HCT116 (cell line): ENCODE data around the gene FCN1. TPM values are rescaled to one million over a fixed set of nuclear protein-coding genes. Genes with fewer than 3 reads are reported as not detected.

Experiments
- ATAC-seq: fragments of 200-7000 bp; cut with Tn5 transposase; 2 replicates; pipeline ENCODE4 v1.9.1; 2020; ENCODE audit warnings: mild to moderate bottlenecking, moderate library complexity
- BruUV-seq: library from RNA; stranded (reverse); fragments of 400-500 nt; replicated peaks from 2 replicates; lab custom pipeline; 2021; lab: Mats Ljungman, UMichigan
- CTCF ChIA-PET: fragments of 300-600 bp; sonication (Branson Sonifier 250); formaldehyde crosslinking; loops from one replicate; lab custom pipeline; 2021; ENCODE audit warnings: antibody characterized with exemption; lab: Charles Lee
- POLR2A ChIA-PET: fragments of 300-600, 350-600 bp; sonication (Branson Sonifier 250); formaldehyde crosslinking; loops from one replicate; lab custom pipeline; 2021; ENCODE audit warnings: antibody characterized with exemption; lab: Charles Lee
- RAD21 ChIA-PET, 2 experiments: fragments of 300-600 bp; sonication (Branson Sonifier 250); formaldehyde crosslinking; loops; one replicate each; lab custom pipeline; 2023; ENCODE audit warnings: low total read pairs in 2 of 2; ENCODE audit not compliant: uncharacterized antibody in 2 of 2, unreplicated experiment in 2 of 2, low non-redundant PET in 1 of 2; lab: Charles Lee
- DNase-seq: peaks from one replicate; pipeline ENCODE4 v3.0.0-alpha.2; 2010; ENCODE audit warnings: low read depth, low spot score
- H2AFZ ChIP-seq: fragments of 200-600 bp; shearing (Covaris generic), sonication (generic); 2 replicates; pipeline ENCODE4 v1.6.1; 2017; ENCODE audit warnings: low read depth, mixed run types, mixed read lengths, antibody characterized with exemption, low read length; ENCODE audit not compliant: poor library complexity, severe bottlenecking
- H3K27ac ChIP-seq: 2 replicates; pipeline ENCODE4 v1.5.1; 2012; ENCODE audit warnings: low read depth, low read length
- H3K27me3 ChIP-seq: fragments of 200-600 bp; sonication (generic); 2 replicates; pipeline ENCODE4 v1.6.1; 2016; ENCODE audit warnings: mixed run types, low read length, mixed read lengths; ENCODE audit not compliant: insufficient read depth
- H3K36me3 ChIP-seq, 2 experiments: fragments of 200-500 bp in 1 of 2; fragments of 200-600 bp in 1 of 2; sonication (Bioruptor generic) in 1 of 2; sonication (generic) in 1 of 2; 2 replicates each; pipeline versions ENCODE4 v1.5.1 to v1.6.1; 2014 to 2016; ENCODE audit warnings: low read length in 2 of 2, inconsistent platforms in 1 of 2, mixed read lengths in 1 of 2, mixed run types in 1 of 2; ENCODE audit not compliant: insufficient read depth in 2 of 2, control insufficient read depth in 1 of 2
- H3K4me1 ChIP-seq, 2 experiments: fragments of 200-600 bp in 1 of 2; sonication (generic) in 1 of 2; 2 replicates each; pipeline versions ENCODE4 v1.5.1 to v1.6.1; 2012 to 2017; ENCODE audit warnings: low read length in 2 of 2, inconsistent platforms in 1 of 2, mild to moderate bottlenecking in 1 of 2, mixed read lengths in 1 of 2, mixed run types in 1 of 2, moderate library complexity in 1 of 2; ENCODE audit not compliant: insufficient read depth in 2 of 2, control insufficient read depth in 1 of 2
- H3K4me2 ChIP-seq: fragments of 200-600 bp; sonication (generic); 2 replicates; pipeline ENCODE4 v1.6.1; 2017; ENCODE audit warnings: mixed run types, low read length, mixed read lengths
- H3K4me3 ChIP-seq, 2 experiments: fragments of 200-600 bp in 1 of 2; sonication (generic) in 1 of 2; replicated peaks in 1 of 2; 2 replicates each; pipeline ENCODE4 v1.5.1; 2011 to 2016; ENCODE audit warnings: low read length in 2 of 2, control low read depth in 1 of 2, low read depth in 1 of 2, mild to moderate bottlenecking in 1 of 2, mixed read lengths in 1 of 2, mixed run types in 1 of 2
- H3K79me2 ChIP-seq: fragments of 200-600 bp; sonication (generic); 2 replicates; pipeline ENCODE4 v1.6.1; 2017; ENCODE audit warnings: mild to moderate bottlenecking, mixed run types, low read length, moderate library complexity, mixed read lengths; ENCODE audit not compliant: insufficient read depth
- H3K9ac ChIP-seq: fragments of 200-600 bp; sonication (generic); 2 replicates; pipeline ENCODE4 v1.6.1; 2016; ENCODE audit warnings: low read length, mixed read lengths
- H3K9me2 ChIP-seq: fragments of 200-600 bp; sonication (generic), shearing (Covaris generic); 2 replicates; pipeline ENCODE4 v1.6.1; 2017; ENCODE audit warnings: mixed run types, mild to moderate bottlenecking, moderate library complexity; ENCODE audit not compliant: insufficient read depth
- H3K9me3 ChIP-seq, 2 experiments: fragments of 200-500 bp in 1 of 2; fragments of 200-600 bp in 1 of 2; sonication (Bioruptor generic) in 1 of 2; sonication (generic) in 1 of 2; 2 replicates each; pipeline ENCODE4 v1.6.1; 2014 to 2017; ENCODE audit warnings: low read length in 2 of 2, mixed read lengths in 2 of 2, inconsistent platforms in 1 of 2, low read depth in 1 of 2, mild to moderate bottlenecking in 1 of 2, mixed run types in 1 of 2, moderate library complexity in 1 of 2; ENCODE audit not compliant: control insufficient read depth in 1 of 2, insufficient read depth in 1 of 2
- H4K20me1 ChIP-seq: fragments of 200-600 bp; sonication (generic), shearing (Covaris generic); 2 replicates; pipeline ENCODE4 v1.6.1; 2017; ENCODE audit warnings: mixed run types, mild to moderate bottlenecking, moderate library complexity; ENCODE audit not compliant: insufficient read depth
- CBX3 ChIP-seq: IDR thresholded peaks from 2 replicates; pipeline ENCODE4 v1.6.1; 2012; ENCODE audit warnings: low read depth
- CEBPB ChIP-seq: IDR thresholded peaks from 2 replicates; pipeline ENCODE4 v1.6.1; 2012; ENCODE audit warnings: low read depth
- ELF1 ChIP-seq: IDR thresholded peaks from 2 replicates; pipeline ENCODE4 v1.6.1; 2012; ENCODE audit warnings: low read depth, borderline replicate concordance
- EZH2 ChIP-seq: fragments of 200-600 bp; sonication (generic); IDR thresholded peaks from 2 replicates; pipeline ENCODE4 v1.6.1; 2017; ENCODE audit warnings: antibody characterized with exemption, mixed run types
- JUND ChIP-seq: IDR thresholded peaks from 2 replicates; pipeline ENCODE4 v1.6.1; 2012
- POLR2A ChIP-seq: IDR thresholded peaks from 2 replicates; pipeline ENCODE4 v1.7.0; 2011; ENCODE audit warnings: borderline replicate concordance; ENCODE audit not compliant: insufficient read depth, insufficient read length; ENCODE audit errors: extremely low read depth
- POLR2AphosphoS5 ChIP-seq: IDR thresholded peaks from 2 replicates; pipeline ENCODE4 v1.6.1; 2011; ENCODE audit warnings: mild to moderate bottlenecking, low read depth, low read length, moderate library complexity
- SP1 ChIP-seq: IDR thresholded peaks from 2 replicates; pipeline ENCODE4 v1.6.1; 2012; ENCODE audit warnings: low read depth
- SRF ChIP-seq: IDR thresholded peaks from 2 replicates; pipeline ENCODE4 v1.6.1; 2012; ENCODE audit warnings: low read depth
- TCF7L2 ChIP-seq: IDR thresholded peaks from 2 replicates; pipeline ENCODE4 v1.7.0; 2011; ENCODE audit warnings: borderline replicate concordance, inconsistent platforms; ENCODE audit not compliant: insufficient read depth, insufficient read length; ENCODE audit errors: extremely low read depth
- ZNF274 ChIP-seq: fragments of 200-500 bp; sonication (Bioruptor generic); IDR thresholded peaks from 2 replicates; pipeline ENCODE4 v1.6.1; 2014; ENCODE audit warnings: mild to moderate bottlenecking, low read depth, low read length, inconsistent platforms
- intact Hi-C: fragments of 100-400 bp; cut with micrococcal nuclease; formaldehyde crosslinking; loops from 2 replicates; pipeline ENCODE4 v1.10.0; 2022
- total RNA-seq: library from RNA; stranded (reverse); gene quantifications from one replicate; pipeline ENCODE4 v1.2.1, GENCODE V29; 2021; ENCODE audit not compliant: unreplicated experiment
- TF ChIP-seq, protein P1 (sequence below): IDR thresholded peaks from 2 replicates; pipeline ENCODE4 v1.6.1; 2011; ENCODE audit warnings: mild to moderate bottlenecking, low read length, moderate library complexity; ENCODE audit not compliant: insufficient replicate concordance; ENCODE audit errors: extremely low read depth
- TF ChIP-seq, protein P2 (sequence below): IDR thresholded peaks from 2 replicates; pipeline ENCODE4 v1.6.1; 2012
- TF ChIP-seq, protein P3 (sequence below): IDR thresholded peaks from 2 replicates; pipeline ENCODE4 v1.6.1; 2012; ENCODE audit warnings: low read depth
- TF ChIP-seq, protein P4 (sequence below): IDR thresholded peaks from 2 replicates; pipeline ENCODE4 v1.6.1; 2012

Gene FCN1
- total RNA-seq, 1 experiment from 2014 or later: not detected

DNA sequence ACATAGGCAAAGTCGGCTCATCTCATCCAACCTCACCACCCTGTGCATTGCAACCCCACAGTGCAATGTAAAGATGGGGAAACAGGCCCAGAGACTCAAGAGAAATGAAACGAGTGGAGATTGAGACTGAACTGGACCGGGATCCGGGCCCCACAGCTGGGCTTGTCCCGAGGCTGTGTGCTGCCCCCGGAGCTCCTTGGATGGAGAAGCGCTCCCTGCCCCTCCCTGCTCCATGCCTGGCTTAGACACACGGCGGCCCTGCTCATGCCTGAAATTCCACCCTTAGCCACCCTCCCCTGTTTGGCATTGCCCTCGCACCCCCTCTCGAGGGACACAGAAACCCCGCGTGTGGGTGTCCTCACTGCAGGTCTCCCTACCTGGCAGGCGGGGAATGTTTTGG, 27.2 kb upstream of the FCN1 start:
- Histone ChIP-seq H2AFZ (no peak overlapping the region), H3K4me3 (no peak overlapping the region), H4K20me1 (no peaks in the 10 kb centered on the region), H3K4me1 (no peaks in the 10 kb centered on the region), H3K27ac (no peak overlapping the region), H3K79me2 (no peaks in the 10 kb centered on the region), H3K9ac (no peak overlapping the region), H3K4me2 (no peak overlapping the region), H3K9me2 (no peaks in the 10 kb centered on the region), H3K9me3 (no peaks in the 10 kb centered on the region), H3K36me3 (no peaks in the 10 kb centered on the region), H3K27me3 (peaks cover 5% of the 10 kb centered on the region; the same call in 1 of the 2 replicates)
- ChIA-PET POLR2A (no interaction called here), RAD21 (no interaction called here), CTCF (no interaction called here)
- TF ChIP-seq POLR2AphosphoS5: no peak
- TF ChIP-seq, protein P1, sequence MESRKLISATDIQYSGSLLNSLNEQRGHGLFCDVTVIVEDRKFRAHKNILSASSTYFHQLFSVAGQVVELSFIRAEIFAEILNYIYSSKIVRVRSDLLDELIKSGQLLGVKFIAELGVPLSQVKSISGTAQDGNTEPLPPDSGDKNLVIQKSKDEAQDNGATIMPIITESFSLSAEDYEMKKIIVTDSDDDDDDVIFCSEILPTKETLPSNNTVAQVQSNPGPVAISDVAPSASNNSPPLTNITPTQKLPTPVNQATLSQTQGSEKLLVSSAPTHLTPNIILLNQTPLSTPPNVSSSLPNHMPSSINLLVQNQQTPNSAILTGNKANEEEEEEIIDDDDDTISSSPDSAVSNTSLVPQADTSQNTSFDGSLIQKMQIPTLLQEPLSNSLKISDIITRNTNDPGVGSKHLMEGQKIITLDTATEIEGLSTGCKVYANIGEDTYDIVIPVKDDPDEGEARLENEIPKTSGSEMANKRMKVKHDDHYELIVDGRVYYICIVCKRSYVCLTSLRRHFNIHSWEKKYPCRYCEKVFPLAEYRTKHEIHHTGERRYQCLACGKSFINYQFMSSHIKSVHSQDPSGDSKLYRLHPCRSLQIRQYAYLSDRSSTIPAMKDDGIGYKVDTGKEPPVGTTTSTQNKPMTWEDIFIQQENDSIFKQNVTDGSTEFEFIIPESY: no peak
- TF ChIP-seq, protein P2, sequence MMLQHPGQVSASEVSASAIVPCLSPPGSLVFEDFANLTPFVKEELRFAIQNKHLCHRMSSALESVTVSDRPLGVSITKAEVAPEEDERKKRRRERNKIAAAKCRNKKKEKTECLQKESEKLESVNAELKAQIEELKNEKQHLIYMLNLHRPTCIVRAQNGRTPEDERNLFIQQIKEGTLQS: no peak
- no peak for TF ChIP-seq ZNF274
- TF ChIP-seq TCF7L2: no peak
- TF ChIP-seq POLR2A: no peak
- TF ChIP-seq SRF: no peak
- BruUV-seq: no TSS peak
- no peak for ATAC-seq
- intact Hi-C loops: no loop called here
- no peak for DNase-seq

DNA sequence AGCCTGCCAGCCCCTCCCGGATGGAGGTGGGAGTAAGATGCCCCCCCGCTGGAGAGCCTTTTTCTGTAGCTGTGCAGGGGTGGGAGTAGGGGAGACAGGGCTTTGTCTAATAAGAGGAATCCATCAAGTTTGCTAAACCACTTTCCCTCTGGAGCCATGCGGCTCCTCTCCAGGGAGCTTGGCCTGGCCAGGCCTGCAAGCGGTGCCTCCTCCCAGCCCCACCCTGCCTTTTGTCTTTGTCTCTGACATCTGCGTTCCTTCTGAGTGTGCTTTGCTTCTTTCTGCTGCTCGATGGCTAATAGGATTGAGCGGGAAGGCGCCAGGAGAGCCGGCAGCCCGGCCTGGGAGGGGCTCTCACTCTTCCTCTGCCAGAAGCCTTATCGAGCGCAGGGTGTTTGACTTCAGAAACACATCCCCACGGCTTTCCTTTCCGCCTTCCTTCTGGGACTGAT, 26.7 kb upstream of the FCN1 start:
- Histone ChIP-seq H3K9me2 (no peaks in the 10 kb centered on the region), H3K4me2 (no peak overlapping the region), H3K9me3 (no peaks in the 10 kb centered on the region), H3K4me1 (no peaks in the 10 kb centered on the region), H2AFZ (no peak overlapping the region), H3K9ac (no peak overlapping the region), H3K4me3 (no peak overlapping the region), H3K27ac (no peak overlapping the region), H3K27me3 (peaks cover 5% of the 10 kb centered on the region; the same call in 1 of the 2 replicates), H3K36me3 (no peaks in the 10 kb centered on the region), H3K79me2 (no peaks in the 10 kb centered on the region), H4K20me1 (no peaks in the 10 kb centered on the region)
- ChIA-PET RAD21 (no interaction called here), CTCF (no interaction called here), POLR2A (no interaction called here)
- no TSS peak for BruUV-seq
- no peak for TF ChIP-seq JUND
- TF ChIP-seq SP1: no peak
- TF ChIP-seq ELF1: no peak
- no peak for TF ChIP-seq ZNF274
- no peak for TF ChIP-seq EZH2
- TF ChIP-seq SRF: no peak
- TF ChIP-seq, protein P3, sequence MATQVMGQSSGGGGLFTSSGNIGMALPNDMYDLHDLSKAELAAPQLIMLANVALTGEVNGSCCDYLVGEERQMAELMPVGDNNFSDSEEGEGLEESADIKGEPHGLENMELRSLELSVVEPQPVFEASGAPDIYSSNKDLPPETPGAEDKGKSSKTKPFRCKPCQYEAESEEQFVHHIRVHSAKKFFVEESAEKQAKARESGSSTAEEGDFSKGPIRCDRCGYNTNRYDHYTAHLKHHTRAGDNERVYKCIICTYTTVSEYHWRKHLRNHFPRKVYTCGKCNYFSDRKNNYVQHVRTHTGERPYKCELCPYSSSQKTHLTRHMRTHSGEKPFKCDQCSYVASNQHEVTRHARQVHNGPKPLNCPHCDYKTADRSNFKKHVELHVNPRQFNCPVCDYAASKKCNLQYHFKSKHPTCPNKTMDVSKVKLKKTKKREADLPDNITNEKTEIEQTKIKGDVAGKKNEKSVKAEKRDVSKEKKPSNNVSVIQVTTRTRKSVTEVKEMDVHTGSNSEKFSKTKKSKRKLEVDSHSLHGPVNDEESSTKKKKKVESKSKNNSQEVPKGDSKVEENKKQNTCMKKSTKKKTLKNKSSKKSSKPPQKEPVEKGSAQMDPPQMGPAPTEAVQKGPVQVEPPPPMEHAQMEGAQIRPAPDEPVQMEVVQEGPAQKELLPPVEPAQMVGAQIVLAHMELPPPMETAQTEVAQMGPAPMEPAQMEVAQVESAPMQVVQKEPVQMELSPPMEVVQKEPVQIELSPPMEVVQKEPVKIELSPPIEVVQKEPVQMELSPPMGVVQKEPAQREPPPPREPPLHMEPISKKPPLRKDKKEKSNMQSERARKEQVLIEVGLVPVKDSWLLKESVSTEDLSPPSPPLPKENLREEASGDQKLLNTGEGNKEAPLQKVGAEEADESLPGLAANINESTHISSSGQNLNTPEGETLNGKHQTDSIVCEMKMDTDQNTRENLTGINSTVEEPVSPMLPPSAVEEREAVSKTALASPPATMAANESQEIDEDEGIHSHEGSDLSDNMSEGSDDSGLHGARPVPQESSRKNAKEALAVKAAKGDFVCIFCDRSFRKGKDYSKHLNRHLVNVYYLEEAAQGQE: no peak
- TF ChIP-seq TCF7L2: no peak
- TF ChIP-seq CBX3: no peak
- TF ChIP-seq CEBPB: no peak
- TF ChIP-seq, protein P4, sequence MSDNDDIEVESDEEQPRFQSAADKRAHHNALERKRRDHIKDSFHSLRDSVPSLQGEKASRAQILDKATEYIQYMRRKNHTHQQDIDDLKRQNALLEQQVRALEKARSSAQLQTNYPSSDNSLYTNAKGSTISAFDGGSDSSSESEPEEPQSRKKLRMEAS: no peak
- TF ChIP-seq, protein P2: no peak
- intact Hi-C loops: no loop called here
- no peak for ATAC-seq
- no peak for DNase-seq
